HG03460 (cell line): Measurements from ENCODE around the gene SEMA4C.
"Not testable (repeated sequence)": the region's sequence is repeated elsewhere in the genome, so short reads cannot be mapped to it uniquely, and the experiment has no call there.

ENCODE experiments used
- ATAC-seq: cut with Tn5 transposase; IDR thresholded peaks from one replicate; pipeline ENCODE4 v1.9.1; 2021; ENCODE audit not compliant: unreplicated experiment

The SEMA4C gene

GRCh38 chr2:96898641-96899412 lies 28.9 kb upstream of the SEMA4C start:
- ATAC-seq = no peak

- ATAC-seq = no peak
Measured at GRCh38 chr2:96898135-96898505, 28.2 kb upstream of the SEMA4C start.

GRCh38 chr2:96897491-96898134 lies 27.7 kb upstream of the SEMA4C start:
- ATAC-seq = no peak

GRCh38 chr2:96895746-96896651 lies 26.1 kb upstream of the SEMA4C start:
- ATAC-seq = no peak

GRCh38 chr2:96895032-96895745 lies 25.3 kb upstream of the SEMA4C start:
- no peak for ATAC-seq

GRCh38 chr2:96894151-96894531 lies 24.3 kb upstream of the SEMA4C start:
- ATAC-seq = no peak

GRCh38 chr2:96893289-96894150 lies 23.6 kb upstream of the SEMA4C start:
- no peak for ATAC-seq

GRCh38 chr2:96891591-96892333 lies 21.9 kb upstream of the SEMA4C start:
- ATAC-seq = no peak

- no peak for ATAC-seq
Measured at GRCh38 chr2:96890726-96891385, 21.0 kb upstream of the SEMA4C start.

- no peak for ATAC-seq
Measured at GRCh38 chr2:96890252-96890651, 20.4 kb upstream of the SEMA4C start.

- ATAC-seq = not testable (repeated sequence)
Measured at GRCh38 chr2:96889502-96889901, 19.6 kb upstream of the SEMA4C start.

- ATAC-seq = no peak
Measured at GRCh38 chr2:96888072-96889011, 18.5 kb upstream of the SEMA4C start.

- ATAC-seq = no peak
Measured at GRCh38 chr2:96887493-96888012, 17.7 kb upstream of the SEMA4C start.

- no peak for ATAC-seq
Measured at GRCh38 chr2:96885432-96886347, 15.8 kb upstream of the SEMA4C start.

- ATAC-seq = no peak
Measured at GRCh38 chr2:96884299-96885094, 14.6 kb upstream of the SEMA4C start.

GRCh38 chr2:96883306-96883705 lies 13.4 kb upstream of the SEMA4C start:
- no peak for ATAC-seq
